H1 (cell line): ENCODE measurements around the gene OGFOD2. TPM values are rescaled to one million over a fixed set of nuclear protein-coding genes. Genes with fewer than 3 reads are reported as not detected.

ENCODE experiments used
- CTCF ChIA-PET: fragments of 300-600 bp; sonication (Branson Sonifier 250); formaldehyde crosslinking; loops from one replicate; lab custom pipeline; 2021; ENCODE audit not compliant: partially characterized antibody; lab: Charles Lee
- POLR2A ChIA-PET: fragments of 300-600 bp; sonication (Branson Sonifier 250); formaldehyde crosslinking; loops from one replicate; lab custom pipeline; 2021; ENCODE audit warnings: inconsistent platforms; ENCODE audit not compliant: partially characterized antibody; lab: Charles Lee
- DNase-seq, 2 experiments: peaks; one replicate each; pipeline versions ENCODE4 v3.0.0 to v3.0.0-alpha.2; 2010 to 2022; ENCODE audit warnings: low spot score in 2 of 2, low read depth in 1 of 2, mixed read lengths in 1 of 2
- FAIRE-seq: peaks from 2 replicates; lab custom pipeline; 2011; peaks lifted over from hg19 to GRCh38; lab: Jason Lieb, UNC
- H2AFZ ChIP-seq: 2 replicates; pipeline ENCODE4 v1.8.1; 2012; ENCODE audit warnings: low read length, inconsistent platforms
- H2AK5ac ChIP-seq: 2 replicates; pipeline ENCODE4 v1.6.1; 2013; ENCODE audit warnings: low read depth, low read length
- H2BK120ac ChIP-seq: replicated peaks from 2 replicates; pipeline ENCODE3; 2013; ENCODE audit warnings: low read depth, low read length, inconsistent platforms
- H2BK12ac ChIP-seq: 2 replicates; pipeline ENCODE4 v1.6.1; 2013; ENCODE audit warnings: low read depth, low read length
- H2BK15ac ChIP-seq: 2 replicates; pipeline ENCODE4 v1.6.1; 2013; ENCODE audit warnings: low read length
- H2BK20ac ChIP-seq: 2 replicates; pipeline ENCODE4 v1.6.1; 2013; ENCODE audit warnings: low read length
- H2BK5ac ChIP-seq: 2 replicates; pipeline ENCODE4 v1.6.1; 2013; ENCODE audit warnings: low read depth, low read length
- H3K14ac ChIP-seq: 2 replicates; pipeline ENCODE4 v1.6.1; 2013; ENCODE audit warnings: inconsistent platforms; ENCODE audit not compliant: insufficient read length
- H3K18ac ChIP-seq: 2 replicates; pipeline ENCODE4 v1.6.1; 2013; ENCODE audit warnings: low read length; ENCODE audit errors: extremely low read depth
- H3K23ac ChIP-seq: 2 replicates; pipeline ENCODE4 v1.6.1; 2013; ENCODE audit warnings: inconsistent platforms; ENCODE audit not compliant: insufficient read length
- H3K23me2 ChIP-seq: 2 replicates; pipeline ENCODE4 v1.6.1; 2013; ENCODE audit warnings: low read depth, low read length
- H3K27ac ChIP-seq: 2 replicates; pipeline ENCODE4 v1.6.1; 2011; ENCODE audit warnings: low read depth, low read length, inconsistent platforms
- H3K27me3 ChIP-seq, 4 experiments: replicated peaks in 1 of 4; 1 replicate in 1 of 4; 2 replicates in 3 of 4; pipeline versions ENCODE4 v1.6.1 to v1.8.1; 2011 to 2013; ENCODE audit warnings: low read length in 3 of 4, mild to moderate bottlenecking in 3 of 4, inconsistent platforms in 2 of 4, mixed read lengths in 2 of 4, moderate library complexity in 1 of 4; ENCODE audit not compliant: control insufficient read depth in 3 of 4, insufficient read depth in 3 of 4; ENCODE audit errors: extremely low read depth in 1 of 4
- H3K36me3 ChIP-seq, 4 experiments: 2 replicates each; pipeline versions ENCODE4 v1.6.1 to v1.8.1; 2011 to 2013; ENCODE audit warnings: mild to moderate bottlenecking in 4 of 4, low read length in 3 of 4, moderate library complexity in 2 of 4, control low read depth in 1 of 4, inconsistent platforms in 1 of 4; ENCODE audit not compliant: insufficient read depth in 4 of 4, control insufficient read depth in 2 of 4
- H3K4ac ChIP-seq: replicated peaks from 2 replicates; pipeline ENCODE3; 2013; ENCODE audit warnings: low read length, low read depth, mixed read lengths, inconsistent platforms; ENCODE audit not compliant: insufficient read length
- H3K4me1 ChIP-seq, 4 experiments: replicated peaks in 1 of 4; 1 replicate in 1 of 4; 2 replicates in 3 of 4; pipeline versions ENCODE4 v1.6.1 to v1.8.1; 2011 to 2013; ENCODE audit warnings: low read length in 3 of 4, inconsistent platforms in 2 of 4, mixed read lengths in 1 of 4; ENCODE audit not compliant: insufficient read depth in 4 of 4, control insufficient read depth in 3 of 4
- H3K4me2 ChIP-seq, 2 experiments: 2 replicates each; pipeline versions ENCODE4 v1.6.1 to v1.8.1; 2011 to 2013; ENCODE audit warnings: low read depth in 2 of 2, low read length in 2 of 2, control low read depth in 1 of 2, inconsistent platforms in 1 of 2, mild to moderate bottlenecking in 1 of 2; ENCODE audit not compliant: insufficient read depth in 1 of 2
- H3K4me3 ChIP-seq, 4 experiments: fragments of 200-600, 300-600 bp in 1 of 4; sonication (generic), shearing (Covaris generic), sonication (Bioruptor Twin) in 1 of 4; 2 replicates each; pipeline versions ENCODE4 v1.5.1 to v1.8.1; 2011 to 2016; ENCODE audit warnings: low read length in 4 of 4, low read depth in 3 of 4, control low read depth in 2 of 4, inconsistent platforms in 2 of 4, mild to moderate bottlenecking in 2 of 4, mixed read lengths in 1 of 4, moderate library complexity in 1 of 4; ENCODE audit not compliant: insufficient read depth in 2 of 4; ENCODE audit errors: extremely low read depth in 1 of 4
- H3K56ac ChIP-seq: replicated peaks from 2 replicates; pipeline ENCODE3; 2013; ENCODE audit warnings: low read depth, mild to moderate bottlenecking, mixed read lengths, low read length, inconsistent platforms; ENCODE audit not compliant: insufficient read length
- H3K79me1 ChIP-seq: 2 replicates; pipeline ENCODE4 v1.6.1; 2013; ENCODE audit warnings: low read depth, low read length, control low read depth
- H3K79me2 ChIP-seq, 2 experiments: 2 replicates each; pipeline versions ENCODE4 v1.6.1 to v1.8.1; 2012 to 2013; ENCODE audit warnings: low read length in 2 of 2, mild to moderate bottlenecking in 2 of 2, inconsistent platforms in 1 of 2; ENCODE audit not compliant: insufficient read depth in 2 of 2, control insufficient read depth in 1 of 2
- H3K9ac ChIP-seq, 4 experiments: replicated peaks in 1 of 4; 1 replicate in 1 of 4; 2 replicates in 3 of 4; pipeline versions ENCODE4 v1.6.1 to v1.8.1; 2011 to 2013; ENCODE audit warnings: low read depth in 3 of 4, low read length in 3 of 4, control low read depth in 2 of 4, mild to moderate bottlenecking in 2 of 4, moderate library complexity in 2 of 4, inconsistent platforms in 1 of 4; ENCODE audit errors: extremely low read depth in 1 of 4
- H3K9me3 ChIP-seq, 2 experiments: 2 replicates each; pipeline versions ENCODE4 v1.6.1 to v1.8.1; 2012 to 2013; ENCODE audit warnings: mild to moderate bottlenecking in 2 of 2, moderate library complexity in 2 of 2, control low read depth in 1 of 2, inconsistent platforms in 1 of 2, low read depth in 1 of 2, low read length in 1 of 2, mixed read lengths in 1 of 2; ENCODE audit not compliant: insufficient read depth in 2 of 2
- H4K20me1 ChIP-seq, 2 experiments: replicated peaks in 1 of 2; 2 replicates each; pipeline versions ENCODE3 to v1.8.1; 2011 to 2013; ENCODE audit warnings: inconsistent platforms in 2 of 2, low read length in 2 of 2, mild to moderate bottlenecking in 1 of 2; ENCODE audit not compliant: insufficient read depth in 2 of 2, control insufficient read depth in 1 of 2
- H4K5ac ChIP-seq: 2 replicates; pipeline ENCODE4 v1.6.1; 2013; ENCODE audit warnings: low read length, low read depth, mixed read lengths, inconsistent platforms; ENCODE audit not compliant: insufficient read length
- H4K8ac ChIP-seq: 2 replicates; pipeline ENCODE4 v1.8.0; 2013; ENCODE audit warnings: mild to moderate bottlenecking, moderate library complexity, low read length, inconsistent platforms; ENCODE audit not compliant: insufficient read depth; ENCODE audit errors: extremely low read depth
- H4K91ac ChIP-seq: replicated peaks from 2 replicates; pipeline ENCODE3; 2013; ENCODE audit warnings: low read length, mixed read lengths, inconsistent platforms; ENCODE audit not compliant: insufficient read length
- CEBPB ChIP-seq: IDR thresholded peaks from 2 replicates; pipeline ENCODE4 v1.6.1; 2012; ENCODE audit warnings: low read depth, low read length
- GABPA ChIP-seq: IDR thresholded peaks from 2 replicates; pipeline ENCODE4 v1.6.1; 2011; ENCODE audit warnings: mild to moderate bottlenecking, low read length, moderate library complexity, borderline replicate concordance; ENCODE audit not compliant: insufficient read depth
- GTF2F1 ChIP-seq: IDR thresholded peaks from 2 replicates; pipeline ENCODE4 v1.6.1; 2012; ENCODE audit warnings: low read depth, low read length, improper control_type of control experiment, borderline replicate concordance
- MAFK ChIP-seq: IDR thresholded peaks from 2 replicates; pipeline ENCODE4 v1.6.1; 2012; ENCODE audit warnings: low read depth, mild to moderate bottlenecking, improper control_type of control experiment, low read length
- NRF1 ChIP-seq: IDR thresholded peaks from 2 replicates; pipeline ENCODE4 v1.6.1; 2011; ENCODE audit warnings: mild to moderate bottlenecking, low read depth, low read length, improper control_type of control experiment
- RXRA ChIP-seq: IDR thresholded peaks from 2 replicates; pipeline ENCODE4 v1.6.1; 2011; ENCODE audit warnings: low read depth, mild to moderate bottlenecking, low read length, moderate library complexity; ENCODE audit not compliant: insufficient read depth
- SIX5 ChIP-seq: IDR thresholded peaks from 2 replicates; pipeline ENCODE4 v1.6.1; 2011; ENCODE audit warnings: mild to moderate bottlenecking, low read depth, low read length
- WGBS, 2 experiments: shearing (Covaris generic) in 1 of 2; methylation state at CpG; one replicate each; pipeline versions ENCODE4 v1.1.6 to v1.1.7; 2013 to 2015; ENCODE audit warnings: low lambda C conversion rate in 2 of 2, mixed read lengths in 2 of 2, inconsistent platforms in 1 of 2, low coverage in 1 of 2, missing lambda C conversion rate in 1 of 2; ENCODE audit not compliant: insufficient replicate concordance in 2 of 2, insufficient coverage in 1 of 2, insufficient read length in 1 of 2; ENCODE audit errors: extremely low coverage in 1 of 2, missing lambda C conversion rate in 1 of 2; 5-methylcytosine and 5-hydroxymethylcytosine counted together
- polyA plus RNA-seq, 7 experiments: library from polyadenylated mRNA; depleted of rRNA in 3 of 7; stranded (reverse) in 5 of 7; unstranded in 2 of 7; fragments of >200 nt in 5 of 7; fragments of 200-250 nt in 2 of 7; gene quantifications; 1 replicate in 5 of 7; 2 replicates in 1 of 7; 4 replicates in 1 of 7; pipeline versions ENCODE4 v1.2.1 to v1.2.3, GENCODE V29; 2011 to 2013; ENCODE audit warnings: missing spikeins in 2 of 7, mixed read lengths in 2 of 7
- total RNA-seq: library from RNA; stranded (reverse); fragmentation: NEBNext Ultra II Directional; extraction: Animal tissue kit (Norgen Biotek cat#: 25700); gene quantifications from 2 replicates; pipeline ENCODE4 v1.2.1, GENCODE V29; 2021
- TF ChIP-seq, protein P1 (sequence below), 3 experiments: IDR thresholded peaks; 1 replicate in 2 of 3; 2 replicates in 1 of 3; pipeline versions ENCODE4 v1.5.1 to v1.6.1; 2011; ENCODE audit warnings: low read length in 3 of 3, mild to moderate bottlenecking in 3 of 3, inconsistent platforms in 2 of 3, low read depth in 1 of 3, moderate library complexity in 1 of 3; ENCODE audit not compliant: insufficient read depth in 1 of 3; ENCODE audit errors: control extremely low read depth in 1 of 3

The OGFOD2 gene
- total and polyA plus RNA-seq, 2 of the 8 experiments (the other 6 are each of a cell fraction or from before 2014, with no cell fraction given): 17.3 to 20.3 TPM

DNA sequence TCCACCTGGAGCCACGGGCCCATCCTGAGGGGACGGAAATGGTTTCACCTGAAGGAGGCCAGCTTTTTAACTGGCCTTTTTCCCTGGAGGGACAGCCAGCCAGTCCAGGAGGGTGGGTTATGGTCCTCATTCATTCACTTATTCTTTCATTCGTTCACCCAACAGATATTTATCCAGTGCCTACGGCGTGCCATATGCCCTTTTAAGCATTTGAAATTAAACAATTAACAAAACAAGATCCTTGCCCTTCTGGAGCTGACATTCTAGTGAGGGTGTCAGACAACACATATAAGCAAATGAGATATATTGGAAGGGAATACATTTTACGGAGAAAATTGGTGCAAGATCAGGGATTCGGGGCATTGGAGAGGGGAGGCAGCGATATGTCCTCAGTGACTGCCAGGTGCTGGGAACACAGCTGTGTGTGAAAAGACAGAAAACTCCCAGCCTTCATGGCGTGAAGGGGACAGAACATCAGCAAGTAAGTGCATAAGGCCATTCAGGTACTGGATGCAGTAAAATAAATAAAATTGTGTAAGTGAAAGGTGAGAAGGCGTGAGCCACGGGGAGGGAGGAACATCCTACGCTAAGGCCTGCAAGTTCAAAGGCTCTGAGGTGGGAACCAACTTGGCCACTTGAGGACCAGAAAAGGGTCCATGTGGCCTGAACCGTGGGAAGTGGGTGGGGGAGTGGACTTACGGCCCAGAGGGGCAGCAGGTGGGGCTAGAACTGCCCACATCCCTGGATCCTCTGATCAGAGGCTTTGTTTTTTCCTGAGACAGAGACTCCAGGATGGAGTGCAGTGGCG lies 8.1 kb upstream of the OGFOD2 start:
- Histone ChIP-seq H3K9ac (no peak overlapping the region), H4K8ac (no peak overlapping the region; the same call in 1 of the 2 replicates), H3K23me2 (peaks cover 3% of the 10 kb centered on the region; the same call in 1 of the 2 replicates), H4K91ac (no peak overlapping the region), H3K56ac (no peak overlapping the region), H3K79me1 (no peaks in the 10 kb centered on the region), H4K20me1 (peaks cover 5 to 7% of the 10 kb centered on the region in 2 experiments), H3K18ac (no peak overlapping the region), H2BK15ac (no peak overlapping the region), H2BK5ac (0 out of 2 replicates have a peak overlapping the region, but pooled peaks have one; percentile 56), H4K5ac (no peak overlapping the region), H3K27me3 (no peaks in the 10 kb centered on the region), H3K14ac (no peak overlapping the region), H2AFZ (0 out of 2 replicates have a peak overlapping the region, but pooled peaks have one; percentile 57), H3K4me2 (peak overlapping the region; percentile 58 to 64; a peak in 3 of 4 replicates), H3K9me3 (no peaks in the 10 kb centered on the region), H2BK120ac (no peak overlapping the region), H3K79me2 (no peaks in the 10 kb centered on the region), H3K23ac (no peak overlapping the region), H3K36me3 (no peaks in the 10 kb centered on the region), H2AK5ac (0 out of 2 replicates have a peak overlapping the region, but pooled peaks have one; percentile 40), H2BK20ac (no peak overlapping the region), H3K4me3 (peak overlapping the region in 1 of 4 experiments; percentile 17; a peak in 1 of 8 replicates), H3K4me1 (peaks cover 4 to 5% (median 5%) of the 10 kb centered on the region in 4 experiments; a peak in 6 of 7 replicates), H3K4ac (peak overlapping the region; percentile 48), H3K27ac (no peak overlapping the region), H2BK12ac (peak overlapping the region; percentile 44; the same call in 1 of the 2 replicates)
- CTCF ChIA-PET: interaction anchor here (1.1 kb wide), 1 partner anchor 12 kb away, joined by 3 read pairs; no protein-coding TSS in a partner anchor
- FAIRE-seq (no peak), DNase-seq (no peak)
- 72% methylated on average over 15 of the region's 15 CpGs; no CpG with 5 or more reads in 1 of the 2 experiments for WGBS, 2 experiments
- POLR2A ChIA-PET: interaction anchor here (0.6 to 1.8 kb wide), 7 partner anchors 9 to 95 kb away, joined by 3 to 13 read pairs (median 3); partner anchors contain the start of genes ARL6IP4 and OGFOD2
- TF ChIP-seq GABPA: no peak
- no peak for TF ChIP-seq GTF2F1
- TF ChIP-seq NRF1: no peak
- TF ChIP-seq CEBPB: no peak
- TF ChIP-seq MAFK: no peak
- no peak for TF ChIP-seq SIX5
- TF ChIP-seq, protein P1, sequence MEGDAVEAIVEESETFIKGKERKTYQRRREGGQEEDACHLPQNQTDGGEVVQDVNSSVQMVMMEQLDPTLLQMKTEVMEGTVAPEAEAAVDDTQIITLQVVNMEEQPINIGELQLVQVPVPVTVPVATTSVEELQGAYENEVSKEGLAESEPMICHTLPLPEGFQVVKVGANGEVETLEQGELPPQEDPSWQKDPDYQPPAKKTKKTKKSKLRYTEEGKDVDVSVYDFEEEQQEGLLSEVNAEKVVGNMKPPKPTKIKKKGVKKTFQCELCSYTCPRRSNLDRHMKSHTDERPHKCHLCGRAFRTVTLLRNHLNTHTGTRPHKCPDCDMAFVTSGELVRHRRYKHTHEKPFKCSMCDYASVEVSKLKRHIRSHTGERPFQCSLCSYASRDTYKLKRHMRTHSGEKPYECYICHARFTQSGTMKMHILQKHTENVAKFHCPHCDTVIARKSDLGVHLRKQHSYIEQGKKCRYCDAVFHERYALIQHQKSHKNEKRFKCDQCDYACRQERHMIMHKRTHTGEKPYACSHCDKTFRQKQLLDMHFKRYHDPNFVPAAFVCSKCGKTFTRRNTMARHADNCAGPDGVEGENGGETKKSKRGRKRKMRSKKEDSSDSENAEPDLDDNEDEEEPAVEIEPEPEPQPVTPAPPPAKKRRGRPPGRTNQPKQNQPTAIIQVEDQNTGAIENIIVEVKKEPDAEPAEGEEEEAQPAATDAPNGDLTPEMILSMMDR (IDR thresholded peaks at IDR 0.05; ENCODE audit: control extremely low read depth in 1 of 3, insufficient read depth in 1 of 3, low read depth in 1 of 3, low read length in 3 of 3): no peak
- TF ChIP-seq RXRA: no peak
